ENCODE results near the gene AUTS2. TPM values are rescaled to one million over a fixed set of nuclear protein-coding genes. Genes with fewer than 3 reads are reported as not detected.

AUTS2 gene
- total RNA-seq, 1 donor from 2014 or later = 53.0 TPM

GRCh38 chr7:69862413-69863064 is 264.3 kb downstream of the AUTS2 start:
- Histone ChIP-seq H3K4me3 (no peak overlapping the region), H3K9me3 (no peaks in the 10 kb centered on the region), H3K36me3 (no peaks in the 10 kb centered on the region), H3K27me3 (no peaks in the 10 kb centered on the region), H3K27ac (no peak overlapping the region), H3K4me1 (no peaks in the 10 kb centered on the region)
- TF ChIP-seq CTCF (IDR thresholded peaks at IDR 0.05) = no peak
- TF ChIP-seq POLR2AphosphoS5 (IDR thresholded peaks at IDR 0.05; ENCODE audit: insufficient read depth in 1 of 2, low read depth in 1 of 2) = no peak
- TF ChIP-seq POLR2A (IDR thresholded peaks at IDR 0.05) = no peak
- intact Hi-C loops (cut with DNase I) = no loop called here
- no peak for DNase-seq (ENCODE audit: extremely low spot score in 2 of 2)

GRCh38 chr7:69864274-69864673 is 266.0 kb downstream of the AUTS2 start:
- intact Hi-C loops (cut with DNase I) = no loop called here
- Histone ChIP-seq H3K27ac (no peak overlapping the region), H3K9me3 (no peaks in the 10 kb centered on the region), H3K4me3 (no peak overlapping the region), H3K36me3 (no peaks in the 10 kb centered on the region), H3K4me1 (no peaks in the 10 kb centered on the region), H3K27me3 (no peaks in the 10 kb centered on the region)
- no peak for DNase-seq (ENCODE audit: extremely low spot score in 2 of 2)
- TF ChIP-seq POLR2AphosphoS5 (IDR thresholded peaks at IDR 0.05; ENCODE audit: insufficient read depth in 1 of 2, low read depth in 1 of 2) (no peak), POLR2A (IDR thresholded peaks at IDR 0.05) (no peak), CTCF (IDR thresholded peaks at IDR 0.05) (no peak)

- TF ChIP-seq CTCF (IDR thresholded peaks at IDR 0.05) = no peak
- no peak for TF ChIP-seq POLR2A (IDR thresholded peaks at IDR 0.05)
- no peak for TF ChIP-seq POLR2AphosphoS5 (IDR thresholded peaks at IDR 0.05; ENCODE audit: insufficient read depth in 1 of 2, low read depth in 1 of 2)
- intact Hi-C loops (cut with DNase I) = no loop called here
- no peak for DNase-seq (ENCODE audit: extremely low spot score in 2 of 2)
- H3K36me3 ChIP-seq = no peaks in the 10 kb centered on the region
- H3K4me3 ChIP-seq = no peak overlapping the region
- no peaks in the 10 kb centered on the region for H3K4me1 ChIP-seq
- no peaks in the 10 kb centered on the region for H3K9me3 ChIP-seq
- no peaks in the 10 kb centered on the region for H3K27me3 ChIP-seq
- no peak overlapping the region for H3K27ac ChIP-seq
Observed at GRCh38 chr7:69864822-69865221, 266.5 kb downstream of the AUTS2 start.

GRCh38 chr7:69868921-69869320 is 270.6 kb downstream of the AUTS2 start:
- Histone ChIP-seq H3K4me1 (no peaks in the 10 kb centered on the region), H3K4me3 (no peak overlapping the region), H3K9me3 (no peaks in the 10 kb centered on the region)

More at GRCh38 chr7:69868921-69869320, 270.6 kb downstream of the AUTS2 start:
- DNase-seq (ENCODE audit: extremely low spot score in 2 of 2) = no peak
- TF ChIP-seq POLR2AphosphoS5 (IDR thresholded peaks at IDR 0.05; ENCODE audit: insufficient read depth in 1 of 2, low read depth in 1 of 2) (no peak), POLR2A (IDR thresholded peaks at IDR 0.05) (no peak), CTCF (IDR thresholded peaks at IDR 0.05) (no peak)
- intact Hi-C loops (cut with DNase I) = no loop called here
- Histone ChIP-seq H3K27me3 (no peaks in the 10 kb centered on the region), H3K27ac (no peak overlapping the region), H3K36me3 (no peaks in the 10 kb centered on the region)

Measured in vagina (tissue), 2 donors.